Liver (tissue), 9 donors: Measurements from ENCODE around the gene CPNE8. TPM values are rescaled to one million over a fixed set of nuclear protein-coding genes. Genes with fewer than 3 reads are reported as not detected.
A peak's percentile ranks its signal among the peaks of the same experiment; 100 is the strongest.

ENCODE experiments used
- DNase-seq: peaks from one replicate; pipeline ENCODE4 v3.0.0-alpha.2; 2017; ENCODE audit warnings: low spot score
- H3K27ac ChIP-seq, 2 donors: one replicate each; pipeline ENCODE4 v1.7.0; 2013; ENCODE audit warnings: inconsistent platforms in 2 of 2, low read length in 2 of 2, control low read depth in 1 of 2, low read depth in 1 of 2, mild to moderate bottlenecking in 1 of 2
- H3K27me3 ChIP-seq, 4 donors: one replicate each; pipeline versions ENCODE4 v1.6.1 to v1.7.0; 2013; ENCODE audit warnings: low read length in 3 of 4, inconsistent platforms in 1 of 4, mild to moderate bottlenecking in 1 of 4, moderate library complexity in 1 of 4; ENCODE audit not compliant: control insufficient read depth in 4 of 4, insufficient read depth in 4 of 4
- H3K36me3 ChIP-seq, 4 donors: one replicate each; pipeline versions ENCODE4 v1.6.1 to v1.7.0; 2013; ENCODE audit warnings: low read length in 3 of 4, mild to moderate bottlenecking in 3 of 4, low read depth in 1 of 4, moderate library complexity in 1 of 4; ENCODE audit not compliant: control insufficient read depth in 4 of 4, insufficient read depth in 3 of 4
- H3K4me1 ChIP-seq, 4 donors: one replicate each; pipeline versions ENCODE4 v1.6.1 to v1.7.0; 2013; ENCODE audit warnings: low read length in 3 of 4, mild to moderate bottlenecking in 3 of 4, moderate library complexity in 1 of 4; ENCODE audit not compliant: control insufficient read depth in 4 of 4, insufficient read depth in 4 of 4
- H3K4me3 ChIP-seq, 3 donors: one replicate each; pipeline versions ENCODE4 v1.6.1 to v1.7.0; 2013; ENCODE audit warnings: low read length in 3 of 3, control low read depth in 1 of 3, low read depth in 1 of 3, mild to moderate bottlenecking in 1 of 3
- H3K9ac ChIP-seq, 2 donors: one replicate each; pipeline ENCODE4 v1.7.0; 2013; ENCODE audit warnings: low read length in 2 of 2, mild to moderate bottlenecking in 2 of 2, moderate library complexity in 2 of 2, control low read depth in 1 of 2, low read depth in 1 of 2
- H3K9me3 ChIP-seq, 4 donors: one replicate each; pipeline versions ENCODE4 v1.6.1 to v1.7.0; 2013; ENCODE audit warnings: low read length in 3 of 4; ENCODE audit not compliant: control insufficient read depth in 4 of 4
- ATF3 ChIP-seq: IDR thresholded peaks from 2 replicates; pipeline ENCODE4 v1.6.1; 2016; ENCODE audit warnings: antibody characterized with exemption
- CTCF ChIP-seq: fragments of 150-350 bp; IDR thresholded peaks from 2 replicates; pipeline ENCODE4 v1.5.1; 2017; ENCODE audit warnings: improper control_type of control experiment, low read depth, low read length; ENCODE audit not compliant: missing input control
- FOXA2 ChIP-seq: IDR thresholded peaks from 2 replicates; pipeline ENCODE4 v1.6.1; 2016; ENCODE audit warnings: antibody characterized with exemption
- GABPA ChIP-seq, 2 donors: IDR thresholded peaks in 1 of 2; conservative IDR thresholded peaks in 1 of 2; 2 replicates each; pipeline ENCODE4 v1.6.1; 2016; ENCODE audit warnings: antibody characterized with exemption in 2 of 2, mild to moderate bottlenecking in 1 of 2, moderate library complexity in 1 of 2
- HNF4A ChIP-seq, 2 donors: conservative IDR thresholded peaks; 2 replicates each; pipeline ENCODE4 v1.6.1; 2016; ENCODE audit warnings: antibody characterized with exemption in 2 of 2, mild to moderate bottlenecking in 2 of 2
- HNF4G ChIP-seq: IDR thresholded peaks from 2 replicates; pipeline ENCODE4 v1.6.1; 2016; ENCODE audit warnings: antibody characterized with exemption
- JUND ChIP-seq, 2 donors: IDR thresholded peaks; 2 replicates each; pipeline ENCODE4 v1.6.1; 2016; ENCODE audit warnings: antibody characterized with exemption in 2 of 2
- MAX ChIP-seq: IDR thresholded peaks from 2 replicates; pipeline ENCODE4 v1.6.1; 2016; ENCODE audit warnings: antibody characterized with exemption
- NR2F2 ChIP-seq: IDR thresholded peaks from 2 replicates; pipeline ENCODE4 v1.6.1; 2016; ENCODE audit warnings: antibody characterized with exemption
- RAD21 ChIP-seq, 2 donors: IDR thresholded peaks; 2 replicates each; pipeline ENCODE4 v1.6.1; 2016; ENCODE audit warnings: antibody characterized with exemption in 2 of 2, mild to moderate bottlenecking in 2 of 2
- REST ChIP-seq: IDR thresholded peaks from 2 replicates; pipeline ENCODE4 v1.6.1; 2016; ENCODE audit warnings: antibody characterized with exemption, mild to moderate bottlenecking
- RXRA ChIP-seq, 2 donors: IDR thresholded peaks; 2 replicates each; pipeline ENCODE4 v1.6.1; 2017 to 2018; ENCODE audit warnings: antibody characterized with exemption in 2 of 2, mild to moderate bottlenecking in 1 of 2
- ZBTB33 ChIP-seq: IDR thresholded peaks from 2 replicates; pipeline ENCODE4 v1.6.1; 2016; ENCODE audit warnings: antibody characterized with exemption
- WGBS: extraction: QIAGEN DNeasy Blood & Tissue Kit; methylation state at CpG from one replicate; pipeline ENCODE4 v1.1.7; 2013; 5-methylcytosine and 5-hydroxymethylcytosine counted together
- polyA plus RNA-seq, 2 donors: library from polyadenylated mRNA; stranded (reverse) in 1 of 2; unstranded in 1 of 2; fragments of 200-250 nt in 1 of 2; fragments of >200 nt in 1 of 2; fragmentation: Nextera tagmentation in 1 of 2; extraction: Ambion mirVana in 1 of 2; gene quantifications; one replicate each; pipeline versions ENCODE4 v1.2.1 to v1.2.3, GENCODE V29; 2013 to 2015
- total RNA-seq, 2 donors: library from RNA; depleted of rRNA; stranded (reverse); fragments of >200 nt; gene quantifications; one replicate each; pipeline ENCODE4 v1.2.3, GENCODE V29; 2014
- donor health status: healthy.
- donor health status: healthy.
- donor health status: healthy.
- donor health status: healthy.
- donor health status: healthy.

Gene CPNE8
- total and polyA plus RNA-seq, 4 donors, result 4.2 to 27.4 (median 10.9) TPM

GRCh38 chr12:38921025-38921677, 15.8 kb upstream of the CPNE8 start:
- no peak for DNase-seq
- Histone ChIP-seq H3K4me1 (no peaks in the 10 kb centered on the region), H3K9ac (no peak overlapping the region), H3K4me3 (no peak overlapping the region), H3K27ac (no peak overlapping the region), H3K27me3 (peaks cover 0 to 9% (median 0%) of the 10 kb centered on the region in 4 donors), H3K36me3 (no peaks in the 10 kb centered on the region), H3K9me3 (no peaks in the 10 kb centered on the region)
- 10% methylated on average over 2 of the region's 2 CpGs for WGBS
- TF ChIP-seq CTCF (peak; percentile 63), NR2F2 (no peak), RAD21 (IDR thresholded peaks at IDR 0.05) (peak; percentile 78 to 86)

GRCh38 chr12:38919191-38919590, 13.8 kb upstream of the CPNE8 start:
- Histone ChIP-seq H3K4me1 (no peaks in the 10 kb centered on the region), H3K9me3 (no peaks in the 10 kb centered on the region), H3K9ac (no peak overlapping the region), H3K27me3 (peaks cover 0 to 4% (median 0%) of the 10 kb centered on the region in 4 donors), H3K4me3 (no peak overlapping the region), H3K27ac (no peak overlapping the region), H3K36me3 (no peaks in the 10 kb centered on the region)
- DNase-seq, result no peak
- TF ChIP-seq FOXA2 (no peak), HNF4G (no peak)
- WGBS, result 79% methylated on average over 5 of the region's 5 CpGs

- no peak overlapping the region for H3K27ac ChIP-seq
- no peak overlapping the region for H3K4me3 ChIP-seq
- H3K9ac ChIP-seq, result no peak overlapping the region
- H3K27me3 ChIP-seq, result peaks cover 0 to 4% (median 0%) of the 10 kb centered on the region in 4 donors
- WGBS, result 76% methylated on average over 3 of the region's 3 CpGs
- H3K9me3 ChIP-seq, result no peaks in the 10 kb centered on the region
- H3K36me3 ChIP-seq, result no peaks in the 10 kb centered on the region
- DNase-seq, result no peak
- TF ChIP-seq FOXA2 (no peak), ATF3 (no peak), GABPA (IDR thresholded peaks at IDR 0.05 in 1 of 2, conservative IDR thresholded peaks at IDR 0.05 in 1 of 2) (no peak), RXRA (IDR thresholded peaks at IDR 0.05) (no peak), HNF4G (no peak), HNF4A (conservative IDR thresholded peaks at IDR 0.05) (no peak)
- no peaks in the 10 kb centered on the region for H3K4me1 ChIP-seq
Observed at GRCh38 chr12:38915429-38916182, 10.2 kb upstream of the CPNE8 start.

GRCh38 chr12:38912116-38912515, 6.7 kb upstream of the CPNE8 start:
- Histone ChIP-seq H3K4me1 (peaks cover 0 to 3% (median 1%) of the 10 kb centered on the region in 4 donors), H3K27me3 (no peaks in the 10 kb centered on the region), H3K9me3 (no peaks in the 10 kb centered on the region), H3K9ac (no peak overlapping the region), H3K36me3 (no peaks in the 10 kb centered on the region), H3K4me3 (no peak overlapping the region), H3K27ac (no peak overlapping the region)
- DNase-seq, result no peak
- 80% methylated on average over 5 of the region's 5 CpGs for WGBS
- TF ChIP-seq JUND (IDR thresholded peaks at IDR 0.05) (no peak), REST (no peak), ATF3 (no peak), FOXA2 (no peak), MAX (no peak), RXRA (IDR thresholded peaks at IDR 0.05) (no peak), HNF4G (no peak), ZBTB33 (no peak)
